ENCODE results near the gene RORC. TPM values are rescaled to one million over a fixed set of nuclear protein-coding genes. Genes with fewer than 3 reads are reported as not detected.

The RORC gene
- total and polyA plus RNA-seq, 2 of the 8 experiments (the other 6 are each of a cell fraction or from before 2014, with no cell fraction given), result 0.44 to 0.54 TPM

GRCh38 chr1:151809290-151809984 lies 22.2 kb downstream of the RORC start:
- DNase-seq (ENCODE audit: low read depth in 1 of 2, low spot score in 2 of 2), result no peak
- no peak overlapping the region for H3K14ac ChIP-seq (ENCODE audit: insufficient read length)
- CTCF ChIA-PET (ENCODE audit: partially characterized antibody), result interaction anchor here (1.0 to 1.3 kb wide), 2 partner anchors 10 to 26 kb away, joined by 4 to 5 read pairs; no protein-coding TSS in a partner anchor
- TF ChIP-seq NANOG (IDR thresholded peaks at IDR 0.05; ENCODE audit: insufficient read depth, low read depth, low read length, poor library complexity, severe bottlenecking) (no peak), EGR1 (IDR thresholded peaks at IDR 0.05; ENCODE audit: borderline replicate concordance, low read depth, low read length) (no peak)
- H3K23ac ChIP-seq (ENCODE audit: insufficient read length), result no peak overlapping the region
- WGBS, 2 experiments (ENCODE audit: extremely low coverage in 1 of 2, insufficient coverage in 1 of 2, insufficient read length in 1 of 2, insufficient replicate concordance in 2 of 2, low coverage in 1 of 2, low lambda C conversion rate in 2 of 2, missing lambda C conversion rate in 1 of 2), result 81% methylated on average over 8 of the region's 8 CpGs; no CpG with 5 or more reads in 1 of the 2 experiments
- H4K5ac ChIP-seq (ENCODE audit: insufficient read length, low read depth, low read length), result no peak overlapping the region
- POLR2A ChIA-PET (ENCODE audit: partially characterized antibody), result interaction anchor here (0.6 to 2.3 kb wide), 6 partner anchors 11 to 103 kb away, joined by 3 to 7 read pairs (median 4); no protein-coding TSS in a partner anchor
- H2AK5ac ChIP-seq (ENCODE audit: low read depth, low read length), result no peak overlapping the region
- no peak overlapping the region for H3K4me2 ChIP-seq (ENCODE audit: insufficient read depth in 1 of 2, low read depth in 2 of 2, low read length in 2 of 2)
- H2BK120ac ChIP-seq (replicated peaks; ENCODE audit: low read depth, low read length), result no peak overlapping the region
- H2BK15ac ChIP-seq (ENCODE audit: low read length), result no peak overlapping the region
- no peak overlapping the region for H3K4ac ChIP-seq (replicated peaks; ENCODE audit: insufficient read length, low read depth, low read length)
- peak overlapping the region; percentile 35; the same call in 1 of the 2 replicates for H2AFZ ChIP-seq (ENCODE audit: low read length)
- no peak overlapping the region for H2BK12ac ChIP-seq (ENCODE audit: low read depth, low read length)
- H3K4me3 ChIP-seq (ENCODE audit: extremely low read depth in 1 of 4, insufficient read depth in 2 of 4, low read depth in 3 of 4, low read length in 4 of 4), result no peak overlapping the region
- no peaks in the 10 kb centered on the region for H3K36me3 ChIP-seq (ENCODE audit: control insufficient read depth in 2 of 4, insufficient read depth in 4 of 4, low read length in 3 of 4)
- H4K20me1 ChIP-seq (replicated peaks in 1 of 2; ENCODE audit: control insufficient read depth in 1 of 2, insufficient read depth in 2 of 2, low read length in 2 of 2), result no peaks in the 10 kb centered on the region
- H2BK20ac ChIP-seq (ENCODE audit: low read length), result no peak overlapping the region
- H3K79me1 ChIP-seq (ENCODE audit: low read depth, low read length), result no peaks in the 10 kb centered on the region
- no peak overlapping the region for H2BK5ac ChIP-seq (ENCODE audit: low read depth, low read length)
- no peak overlapping the region for H3K18ac ChIP-seq (ENCODE audit: extremely low read depth, low read length)
- H4K8ac ChIP-seq (ENCODE audit: extremely low read depth, insufficient read depth, low read length), result no peak overlapping the region
- H3K27me3 ChIP-seq (replicated peaks in 1 of 4; ENCODE audit: control insufficient read depth in 3 of 4, extremely low read depth in 1 of 4, insufficient read depth in 3 of 4, low read length in 3 of 4), result no peaks in the 10 kb centered on the region
- H3K9ac ChIP-seq (replicated peaks in 1 of 4; ENCODE audit: extremely low read depth in 1 of 4, low read depth in 3 of 4, low read length in 3 of 4), result no peak overlapping the region
- H3K79me2 ChIP-seq (ENCODE audit: control insufficient read depth in 1 of 2, insufficient read depth in 2 of 2, low read length in 2 of 2), result no peaks in the 10 kb centered on the region
- H3K56ac ChIP-seq (replicated peaks; ENCODE audit: insufficient read length, low read depth, low read length), result no peak overlapping the region
- no peaks in the 10 kb centered on the region for H3K23me2 ChIP-seq (ENCODE audit: low read depth, low read length)
- H3K9me3 ChIP-seq (ENCODE audit: insufficient read depth in 2 of 2, low read depth in 1 of 2, low read length in 1 of 2), result no peaks in the 10 kb centered on the region
- FAIRE-seq, result no peak
- H4K91ac ChIP-seq (replicated peaks; ENCODE audit: insufficient read length, low read length), result no peak overlapping the region
- peak overlapping the region; percentile 8; the same call in 1 of the 2 replicates for H3K27ac ChIP-seq (ENCODE audit: low read depth, low read length)
- H3K4me1 ChIP-seq (replicated peaks in 1 of 4; ENCODE audit: control insufficient read depth in 3 of 4, insufficient read depth in 4 of 4, low read length in 3 of 4), result peaks cover 1 to 5% (median 4%) of the 10 kb centered on the region in 4 experiments; a peak in 3 of 7 replicates

All from H1 (cell line).